Measurements from ENCODE around the gene DOK5.

The DOK5 gene

DNA sequence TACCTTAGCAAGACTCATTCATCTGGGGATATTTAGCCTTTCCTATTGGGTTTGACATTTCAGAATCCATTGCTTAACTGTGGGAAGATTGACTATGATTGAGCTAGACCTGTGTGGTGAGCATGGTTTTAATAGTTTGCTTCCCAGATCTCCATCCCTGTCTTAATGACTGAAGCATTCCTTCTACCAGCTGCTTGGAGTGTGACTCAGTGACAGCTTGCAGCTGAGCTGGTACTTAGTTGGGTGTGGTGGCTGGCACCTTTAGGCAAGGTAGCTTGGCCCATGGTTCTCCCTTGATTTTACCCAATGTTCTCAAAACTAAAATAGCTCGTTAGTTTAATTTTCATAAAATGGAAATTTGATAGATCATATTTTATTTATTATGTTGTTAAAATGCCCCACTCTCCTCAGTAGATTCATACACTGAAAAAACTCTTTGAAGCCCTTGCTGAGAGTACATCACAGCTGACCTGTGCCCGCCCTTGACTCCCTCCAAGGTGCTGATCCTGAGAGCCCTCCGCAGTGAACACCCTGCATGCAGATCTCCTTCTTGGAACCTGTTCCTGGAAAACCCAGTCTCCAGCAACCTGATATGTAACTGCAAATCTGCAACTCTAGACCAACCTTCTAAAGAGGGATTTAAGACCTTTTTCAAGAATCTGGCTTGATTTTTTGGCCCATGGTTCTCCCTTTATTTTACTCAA is 19.1 kb downstream of the DOK5 start:
- Histone ChIP-seq H3K27me3 (ENCODE audit: control insufficient read depth, insufficient read depth, low read length) (no peaks in the 10 kb centered on the region), H3K36me3 (ENCODE audit: control insufficient read depth, insufficient read depth, low read length) (no peaks in the 10 kb centered on the region), H3K9ac (ENCODE audit: low read length) (no peak overlapping the region), H3K4me3 (ENCODE audit: low read length) (no peak overlapping the region), H3K4me1 (ENCODE audit: control insufficient read depth, insufficient read depth, low read length) (no peaks in the 10 kb centered on the region), H3K9me3 (ENCODE audit: control insufficient read depth, low read length) (no peaks in the 10 kb centered on the region)

DNA sequence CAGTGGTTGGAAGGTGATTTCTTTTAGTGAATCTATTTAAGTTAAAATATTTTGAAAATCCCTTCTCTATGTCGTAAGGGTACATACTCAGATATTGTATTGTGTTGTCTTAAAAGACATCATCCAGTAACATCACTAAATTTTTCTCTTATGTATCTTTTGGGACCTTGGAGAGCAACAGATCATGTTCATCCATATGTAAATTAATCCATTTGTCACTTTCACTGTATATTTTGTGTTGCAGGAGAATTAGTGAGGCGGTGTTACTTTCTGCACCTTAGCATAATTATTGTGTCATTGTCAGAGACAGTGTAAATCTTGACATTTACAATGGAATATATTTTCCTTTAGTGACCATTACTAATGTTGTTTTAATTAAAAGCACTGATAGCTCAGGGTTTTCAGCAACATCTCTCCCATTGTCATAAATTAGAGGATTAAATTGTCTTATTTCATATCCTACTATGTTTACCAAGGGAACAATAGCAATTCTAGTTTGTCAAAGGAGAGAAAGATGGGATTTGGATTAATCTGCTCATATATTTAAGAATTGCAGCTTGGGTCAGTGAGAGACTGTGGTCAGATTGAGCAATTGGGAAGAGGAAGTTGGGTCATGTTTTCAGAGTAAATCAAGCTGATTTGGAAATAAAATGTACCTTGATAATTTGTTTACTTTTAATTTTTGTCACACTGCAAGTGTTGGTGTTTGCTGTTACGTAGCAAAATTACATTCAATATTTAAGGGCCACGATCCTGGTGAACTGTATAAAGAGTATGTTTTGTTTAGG is 22.7 kb downstream of the DOK5 start:
- Histone ChIP-seq H3K4me1 (ENCODE audit: control insufficient read depth, insufficient read depth, low read length) (no peaks in the 10 kb centered on the region), H3K9me3 (ENCODE audit: control insufficient read depth, low read length) (no peaks in the 10 kb centered on the region), H3K36me3 (ENCODE audit: control insufficient read depth, insufficient read depth, low read length) (no peaks in the 10 kb centered on the region), H3K4me3 (ENCODE audit: low read length) (no peak overlapping the region), H3K9ac (ENCODE audit: low read length) (no peak overlapping the region), H3K27me3 (ENCODE audit: control insufficient read depth, insufficient read depth, low read length) (no peaks in the 10 kb centered on the region)

DNA sequence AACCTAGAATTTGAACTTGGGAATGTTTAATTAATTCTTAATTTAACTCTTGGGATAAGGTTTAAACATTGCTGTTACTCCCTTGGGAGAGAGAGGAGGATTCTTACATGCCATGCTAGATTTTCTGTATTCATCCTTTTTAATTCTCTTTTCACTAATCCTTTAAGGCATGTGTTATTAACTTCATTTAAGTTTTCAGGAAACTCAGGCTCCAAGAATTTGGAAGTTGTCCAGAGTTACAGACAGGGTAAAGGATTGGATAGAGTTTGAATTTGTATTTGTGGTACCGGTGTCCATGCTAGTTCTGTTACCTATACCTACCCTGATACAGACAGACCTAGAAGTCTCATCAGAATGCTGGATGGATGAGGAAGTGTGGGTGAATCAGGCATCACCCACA is 23.7 kb downstream of the DOK5 start:
- no peaks in the 10 kb centered on the region for H3K4me1 ChIP-seq (ENCODE audit: control insufficient read depth, insufficient read depth, low read length)
- no peaks in the 10 kb centered on the region for H3K27me3 ChIP-seq (ENCODE audit: control insufficient read depth, insufficient read depth, low read length)
- H3K9ac ChIP-seq (ENCODE audit: low read length), result no peak overlapping the region
- H3K36me3 ChIP-seq (ENCODE audit: control insufficient read depth, insufficient read depth, low read length), result no peaks in the 10 kb centered on the region
- no peak overlapping the region for H3K4me3 ChIP-seq (ENCODE audit: low read length)
- H3K9me3 ChIP-seq (ENCODE audit: control insufficient read depth, low read length), result no peaks in the 10 kb centered on the region

DNA sequence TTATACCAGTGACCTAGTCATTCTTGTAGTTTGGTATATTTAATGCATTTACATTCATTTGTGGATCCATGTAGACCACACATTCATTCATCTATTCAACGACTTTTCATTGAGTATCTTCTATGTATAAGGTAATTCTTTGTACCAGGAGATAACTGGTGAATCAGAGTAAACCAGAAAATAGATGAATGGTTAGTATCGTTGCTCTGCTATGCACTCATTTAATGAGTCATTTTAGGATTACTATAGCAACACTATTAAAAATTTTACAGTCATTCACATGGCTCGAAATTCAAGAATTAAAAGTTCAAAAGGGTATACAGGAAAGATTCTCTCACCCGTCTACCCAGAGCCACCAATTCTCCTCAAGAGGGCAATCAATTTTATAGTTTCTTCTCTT is 26.8 kb downstream of the DOK5 start:
- Histone ChIP-seq H3K36me3 (ENCODE audit: control insufficient read depth, insufficient read depth, low read length) (no peaks in the 10 kb centered on the region), H3K9ac (ENCODE audit: low read length) (no peak overlapping the region)

DNA sequence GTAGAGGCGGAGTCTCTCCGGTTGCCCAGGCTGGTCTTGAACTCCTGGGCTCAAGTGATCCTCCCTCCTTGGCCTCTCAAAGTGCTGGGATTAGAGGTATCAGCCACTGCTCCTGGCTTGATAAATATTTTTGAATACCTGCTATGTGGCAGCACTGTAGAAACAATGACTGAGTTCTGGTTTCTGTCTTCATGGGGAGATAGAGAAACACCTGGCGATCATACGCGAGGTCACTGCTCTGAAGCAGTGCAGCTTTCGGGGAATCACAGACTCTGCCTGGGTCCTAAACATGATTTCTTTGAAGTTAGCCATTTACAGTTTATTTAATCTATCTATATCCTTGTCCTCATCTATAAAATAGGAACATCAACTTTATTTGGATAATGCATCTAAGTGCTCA is 31.2 kb downstream of the DOK5 start:
- Histone ChIP-seq H3K4me3 (ENCODE audit: low read length) (no peak overlapping the region), H3K4me1 (ENCODE audit: control insufficient read depth, insufficient read depth, low read length) (no peaks in the 10 kb centered on the region), H3K9ac (ENCODE audit: low read length) (no peak overlapping the region), H3K36me3 (ENCODE audit: control insufficient read depth, insufficient read depth, low read length) (no peaks in the 10 kb centered on the region), H3K27me3 (ENCODE audit: control insufficient read depth, insufficient read depth, low read length) (no peaks in the 10 kb centered on the region), H3K9me3 (ENCODE audit: control insufficient read depth, low read length) (no peaks in the 10 kb centered on the region)

More for the DNA sequence above, 26.8 kb downstream of the DOK5 start:
- H3K4me3 ChIP-seq (ENCODE audit: low read length), result no peak overlapping the region
- no peaks in the 10 kb centered on the region for H3K4me1 ChIP-seq (ENCODE audit: control insufficient read depth, insufficient read depth, low read length)
- no peaks in the 10 kb centered on the region for H3K9me3 ChIP-seq (ENCODE audit: control insufficient read depth, low read length)
- no peaks in the 10 kb centered on the region for H3K27me3 ChIP-seq (ENCODE audit: control insufficient read depth, insufficient read depth, low read length)

DNA sequence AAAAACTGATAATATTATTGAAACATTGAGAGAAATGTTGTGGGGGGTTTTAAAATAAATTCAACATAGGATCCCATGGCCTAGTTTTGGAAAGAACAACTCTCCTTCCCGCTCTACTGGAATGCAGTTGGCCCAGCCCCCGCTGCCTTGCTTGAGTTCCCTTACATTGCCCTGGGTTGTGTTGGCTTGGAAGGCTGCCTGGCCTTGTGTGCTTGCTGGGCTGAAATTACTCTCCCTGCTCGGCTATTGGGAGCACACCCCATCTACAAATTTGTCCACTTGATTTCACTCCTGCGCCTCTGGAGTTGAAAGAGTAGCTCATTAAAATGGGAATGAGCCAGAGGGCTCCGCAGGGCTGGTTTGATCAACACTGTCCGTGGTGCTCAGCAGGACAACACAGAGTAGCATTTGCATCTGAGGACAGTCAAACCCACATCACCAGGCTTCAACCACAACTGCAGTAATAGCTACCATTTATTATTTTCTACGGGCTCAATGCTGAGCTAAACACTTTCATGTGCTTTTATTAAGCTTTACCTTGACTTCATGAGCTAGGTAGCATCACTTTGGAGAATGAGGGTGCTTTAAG is 35.2 kb downstream of the DOK5 start:
- H3K4me3 ChIP-seq (ENCODE audit: low read length), result no peak overlapping the region
- H3K27me3 ChIP-seq (ENCODE audit: control insufficient read depth, insufficient read depth, low read length), result no peaks in the 10 kb centered on the region
- H3K4me1 ChIP-seq (ENCODE audit: control insufficient read depth, insufficient read depth, low read length), result no peaks in the 10 kb centered on the region
- H3K36me3 ChIP-seq (ENCODE audit: control insufficient read depth, insufficient read depth, low read length), result no peaks in the 10 kb centered on the region
- H3K9ac ChIP-seq (ENCODE audit: low read length), result no peak overlapping the region
- peaks cover 4% of the 10 kb centered on the region for H3K9me3 ChIP-seq (ENCODE audit: control insufficient read depth, low read length)

DNA sequence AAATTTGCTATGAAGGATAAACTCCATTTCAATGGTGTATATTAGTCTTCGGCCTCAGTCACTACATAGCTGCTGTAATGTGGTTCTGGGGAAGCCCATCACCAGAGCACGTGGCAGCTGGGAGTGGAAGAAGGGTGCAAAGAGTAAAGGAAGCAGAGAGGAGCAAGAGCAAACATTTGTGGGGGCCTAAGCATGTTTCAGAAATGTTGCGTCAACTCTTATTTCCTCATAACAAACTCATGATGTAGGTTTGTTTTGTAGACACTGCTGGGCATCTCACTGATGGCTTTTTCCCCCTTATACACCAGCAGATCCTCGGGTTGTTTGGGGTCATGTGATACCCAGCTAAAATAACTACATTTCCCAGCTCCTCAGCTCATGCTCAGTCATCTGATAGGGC is 37.3 kb downstream of the DOK5 start:
- H3K9ac ChIP-seq (ENCODE audit: low read length), result no peak overlapping the region
- peaks cover 4% of the 10 kb centered on the region for H3K9me3 ChIP-seq (ENCODE audit: control insufficient read depth, low read length)
- H3K27me3 ChIP-seq (ENCODE audit: control insufficient read depth, insufficient read depth, low read length), result no peaks in the 10 kb centered on the region
- H3K4me3 ChIP-seq (ENCODE audit: low read length), result no peak overlapping the region
- no peaks in the 10 kb centered on the region for H3K36me3 ChIP-seq (ENCODE audit: control insufficient read depth, insufficient read depth, low read length)
- no peaks in the 10 kb centered on the region for H3K4me1 ChIP-seq (ENCODE audit: control insufficient read depth, insufficient read depth, low read length)

DNA sequence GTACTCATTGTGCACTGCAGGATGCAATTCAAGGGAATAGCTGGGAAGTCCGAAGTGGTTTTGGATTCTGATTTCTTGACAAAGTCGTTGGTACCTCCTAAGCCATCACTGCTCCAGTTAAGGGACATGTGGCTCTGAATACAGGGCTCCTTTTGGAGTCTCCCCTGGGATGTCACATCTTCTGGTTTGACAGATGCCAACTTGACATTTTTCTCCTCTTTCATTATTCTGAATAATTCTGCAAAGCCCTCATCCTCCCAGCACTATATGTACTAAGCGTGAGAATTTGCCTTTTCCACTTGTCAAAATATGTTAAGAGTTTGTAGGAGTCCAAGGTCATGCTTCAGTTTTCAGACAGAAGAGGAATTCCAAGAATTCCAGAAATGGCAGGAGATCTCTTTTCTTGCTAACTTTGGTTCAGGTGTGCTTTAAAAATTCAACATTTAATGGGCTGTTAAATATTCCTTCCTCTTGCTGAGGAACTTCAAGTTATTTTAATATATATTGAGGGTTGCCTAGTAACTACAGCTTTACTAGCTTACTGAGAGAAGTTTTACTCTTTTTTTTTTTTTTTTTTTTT is 38.7 kb downstream of the DOK5 start:
- no peak overlapping the region for H3K4me3 ChIP-seq (ENCODE audit: low read length)
- no peaks in the 10 kb centered on the region for H3K36me3 ChIP-seq (ENCODE audit: control insufficient read depth, insufficient read depth, low read length)
- H3K4me1 ChIP-seq (ENCODE audit: control insufficient read depth, insufficient read depth, low read length), result no peaks in the 10 kb centered on the region
- peaks cover 4% of the 10 kb centered on the region for H3K9me3 ChIP-seq (ENCODE audit: control insufficient read depth, low read length)
- no peaks in the 10 kb centered on the region for H3K27me3 ChIP-seq (ENCODE audit: control insufficient read depth, insufficient read depth, low read length)
- no peak overlapping the region for H3K9ac ChIP-seq (ENCODE audit: low read length)

DNA sequence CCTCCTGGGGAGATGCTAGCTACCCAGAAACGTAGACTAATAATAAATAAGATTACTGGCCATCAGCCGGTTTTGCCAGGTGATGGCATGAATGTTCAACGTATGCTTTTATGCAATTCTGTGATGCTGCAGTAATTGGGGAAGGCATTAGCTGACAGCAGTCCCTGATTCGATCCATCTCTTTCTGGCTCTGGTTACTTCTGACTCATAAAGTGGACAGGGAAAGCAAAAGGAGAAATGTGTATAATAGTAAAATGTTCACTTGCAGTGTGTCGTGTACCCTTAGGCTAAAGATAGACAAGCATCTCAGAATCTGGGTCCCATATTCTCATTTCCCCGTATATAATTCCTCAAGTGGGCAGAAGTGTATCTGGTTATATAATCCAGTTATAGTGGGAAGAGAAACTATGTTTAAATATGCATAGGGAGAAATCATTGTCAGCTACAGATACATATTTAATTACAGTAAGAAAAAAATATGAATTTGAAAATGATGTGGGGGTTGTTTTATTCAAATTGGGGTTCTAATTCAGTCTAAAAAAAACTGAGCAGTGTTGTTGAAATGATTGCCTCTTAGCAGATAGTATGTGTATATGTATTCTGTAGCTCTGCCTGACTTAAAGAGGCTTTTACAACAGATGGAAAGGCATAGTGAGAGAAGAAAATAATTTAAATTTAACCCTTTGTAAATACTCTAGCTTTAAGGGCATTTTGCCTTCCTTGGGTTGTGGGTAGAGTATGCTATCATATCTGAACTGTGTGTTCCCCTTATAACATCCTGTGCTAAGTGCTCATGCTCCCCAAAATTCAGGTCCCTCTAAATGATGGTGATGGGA is 40.6 kb downstream of the DOK5 start:
- no peaks in the 10 kb centered on the region for H3K36me3 ChIP-seq (ENCODE audit: control insufficient read depth, insufficient read depth, low read length)
- no peak overlapping the region for H3K9ac ChIP-seq (ENCODE audit: low read length)
- H3K4me3 ChIP-seq (ENCODE audit: low read length), result no peak overlapping the region
- H3K9me3 ChIP-seq (ENCODE audit: control insufficient read depth, low read length), result peaks cover 4% of the 10 kb centered on the region
- H3K4me1 ChIP-seq (ENCODE audit: control insufficient read depth, insufficient read depth, low read length), result no peaks in the 10 kb centered on the region
- H3K27me3 ChIP-seq (ENCODE audit: control insufficient read depth, insufficient read depth, low read length), result no peaks in the 10 kb centered on the region

DNA sequence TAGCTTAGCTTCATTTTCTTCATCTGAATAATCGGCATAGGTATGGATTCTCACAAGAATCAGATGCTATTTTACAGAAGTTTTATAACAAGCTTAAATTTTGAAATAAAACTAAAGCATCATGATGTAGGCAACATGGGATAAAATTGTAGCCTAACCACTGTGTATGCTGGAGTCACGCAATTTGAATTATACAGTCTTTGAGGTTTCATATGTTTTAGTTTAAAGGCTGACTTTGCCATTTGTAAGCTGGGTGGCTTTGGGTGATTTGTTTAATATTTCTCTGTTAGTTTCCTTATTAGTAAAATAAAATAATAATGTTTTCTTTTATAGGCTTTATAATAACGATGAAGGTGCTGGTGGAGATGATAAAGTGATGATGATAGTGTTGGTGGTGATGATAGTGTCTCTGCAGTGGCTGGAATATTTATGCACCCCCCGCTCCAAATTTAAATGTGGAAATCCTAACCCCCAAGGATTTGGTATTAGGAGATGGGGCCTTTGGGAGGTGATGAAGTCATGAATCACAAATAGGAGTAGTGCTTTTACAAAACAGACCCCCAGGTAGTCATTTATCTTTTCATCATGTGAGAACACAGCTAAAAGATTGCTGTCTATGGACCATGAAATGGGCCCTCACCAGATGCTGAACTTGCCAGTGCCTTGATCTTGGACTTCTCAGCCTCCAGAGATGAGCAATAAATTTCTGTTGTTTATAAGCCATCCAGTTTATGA is 42.0 kb downstream of the DOK5 start:
- no peak overlapping the region for H3K9ac ChIP-seq (ENCODE audit: low read length)
- no peak overlapping the region for H3K4me3 ChIP-seq (ENCODE audit: low read length)
- no peaks in the 10 kb centered on the region for H3K36me3 ChIP-seq (ENCODE audit: control insufficient read depth, insufficient read depth, low read length)
- no peaks in the 10 kb centered on the region for H3K4me1 ChIP-seq (ENCODE audit: control insufficient read depth, insufficient read depth, low read length)
- H3K9me3 ChIP-seq (ENCODE audit: control insufficient read depth, low read length), result peaks cover 4% of the 10 kb centered on the region
- no peaks in the 10 kb centered on the region for H3K27me3 ChIP-seq (ENCODE audit: control insufficient read depth, insufficient read depth, low read length)

DNA sequence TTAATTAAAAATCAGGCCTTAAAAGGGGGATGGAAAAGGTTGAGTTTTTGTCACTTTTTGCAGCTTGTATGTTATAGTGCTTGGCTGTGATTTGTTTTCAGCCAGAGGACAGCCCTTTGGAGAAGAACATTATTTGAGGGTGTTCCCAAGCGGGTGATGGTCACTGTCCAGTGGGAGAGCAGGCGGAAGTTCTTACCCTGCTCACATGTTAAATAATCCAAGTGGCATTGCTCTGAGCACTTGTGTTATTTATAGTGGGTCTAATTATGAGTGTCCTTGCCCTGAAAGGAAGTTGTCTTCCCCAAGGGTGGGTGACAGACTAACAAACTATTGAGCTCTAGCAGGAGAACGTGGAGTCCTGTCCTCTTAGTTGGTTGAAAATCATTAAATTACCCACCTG is 49.5 kb downstream of the DOK5 start:
- Histone ChIP-seq H3K27me3 (ENCODE audit: control insufficient read depth, insufficient read depth, low read length) (no peaks in the 10 kb centered on the region), H3K4me3 (ENCODE audit: low read length) (no peak overlapping the region), H3K9me3 (ENCODE audit: control insufficient read depth, low read length) (no peaks in the 10 kb centered on the region), H3K9ac (ENCODE audit: low read length) (no peak overlapping the region), H3K4me1 (ENCODE audit: control insufficient read depth, insufficient read depth, low read length) (no peaks in the 10 kb centered on the region), H3K36me3 (ENCODE audit: control insufficient read depth, insufficient read depth, low read length) (no peaks in the 10 kb centered on the region)

Data from mucosa of stomach (tissue), 1 donor.